WTC11 (cell line): ENCODE results near the gene CLDN9. TPM values are rescaled to one million over a fixed set of nuclear protein-coding genes. Genes with fewer than 3 reads are reported as not detected.

Experiments
- ATAC-seq: fragments of 200-7000 bp; cut with Tn5 transposase; 2 replicates; pipeline ENCODE4 v1.10.0; 2021; ENCODE audit warnings: mild to moderate bottlenecking, moderate library complexity
- CTCF ChIA-PET: fragments of 300-600 bp; sonication (Branson Sonifier 250); formaldehyde crosslinking; loops from one replicate; lab custom pipeline; 2021; ENCODE audit warnings: antibody characterized with exemption; lab: Charles Lee
- POLR2A ChIA-PET: fragments of 350-600 bp; sonication (Branson Sonifier 250); formaldehyde crosslinking; loops from one replicate; lab custom pipeline; 2021; ENCODE audit warnings: antibody characterized with exemption; lab: Charles Lee
- DNase-seq: peaks from one replicate; pipeline ENCODE4 v3.0.0; 2021; ENCODE audit warnings: low spot score
- H3K27ac Mint-ChIP-seq: 2 replicates; pipeline ENCODE4 v1.8.0; 2021; ENCODE audit warnings: mixed read lengths
- H3K27me3 Mint-ChIP-seq: 2 replicates; pipeline ENCODE4 v1.8.0; 2021; ENCODE audit warnings: low read depth, mild to moderate bottlenecking, moderate library complexity, mixed read lengths
- H3K36me3 Mint-ChIP-seq: 2 replicates; pipeline ENCODE4 v1.8.0; 2021; ENCODE audit warnings: mixed read lengths
- H3K4me1 Mint-ChIP-seq: 2 replicates; pipeline ENCODE4 v1.8.0; 2022; ENCODE audit warnings: mixed read lengths
- H3K4me3 Mint-ChIP-seq: 2 replicates; pipeline ENCODE4 v1.8.0; 2021; ENCODE audit warnings: mild to moderate bottlenecking, moderate library complexity, mixed read lengths
- H3K9me3 Mint-ChIP-seq: 2 replicates; pipeline ENCODE4 v1.8.0; 2021; ENCODE audit warnings: mixed read lengths
- ELF4 ChIP-seq: sonication (generic); formaldehyde crosslinking; IDR thresholded peaks from 2 replicates; pipeline ENCODE4 v1.8.1; 2022; ENCODE audit warnings: low read depth, mild to moderate bottlenecking, moderate library complexity, missing genetic modification reagents
- ERG ChIP-seq: fragments of 250-450 bp; sonication (Bioruptor Pico); IDR thresholded peaks from 2 replicates; pipeline ENCODE4 v1.8.0; 2021; ENCODE audit warnings: mild to moderate bottlenecking
- ESRRA ChIP-seq: sonication (generic); formaldehyde crosslinking; IDR thresholded peaks from 2 replicates; pipeline ENCODE4 v1.8.1; 2022; ENCODE audit warnings: mild to moderate bottlenecking, missing genetic modification reagents, borderline replicate concordance
- FOXP1 ChIP-seq: sonication (generic); formaldehyde crosslinking; IDR thresholded peaks from 2 replicates; pipeline ENCODE4 v1.8.0; 2022; ENCODE audit warnings: missing genetic modification reagents, mild to moderate bottlenecking, moderate library complexity, borderline replicate concordance
- HMGA2 ChIP-seq: fragments of 250-450 bp; sonication (Bioruptor Pico); IDR thresholded peaks from 2 replicates; pipeline ENCODE4 v1.4.0; 2021; ENCODE audit warnings: mild to moderate bottlenecking, moderate library complexity
- HMGXB4 ChIP-seq: sonication (generic); formaldehyde crosslinking; IDR thresholded peaks from 2 replicates; pipeline ENCODE4 v1.8.1; 2023; ENCODE audit warnings: mild to moderate bottlenecking, moderate library complexity, missing genetic modification reagents
- IRF2 ChIP-seq: sonication (generic); formaldehyde crosslinking; IDR thresholded peaks from 2 replicates; pipeline ENCODE4 v1.8.0; 2022; ENCODE audit warnings: low read depth, missing genetic modification reagents, borderline replicate concordance
- KAT7 ChIP-seq: sonication (generic); formaldehyde crosslinking; IDR thresholded peaks from 2 replicates; pipeline ENCODE4 v1.8.1; 2023; ENCODE audit warnings: missing genetic modification reagents, mild to moderate bottlenecking, borderline replicate concordance
- NFATC4 ChIP-seq: fragments of 250-450 bp; sonication (Bioruptor Pico); IDR thresholded peaks from 2 replicates; pipeline ENCODE4 v1.9.0; 2021; ENCODE audit warnings: mild to moderate bottlenecking
- NR2C2 ChIP-seq: sonication (generic); formaldehyde crosslinking; IDR thresholded peaks from 2 replicates; pipeline ENCODE4 v1.8.0; 2022; ENCODE audit warnings: mild to moderate bottlenecking, missing genetic modification reagents
- NR3C1 ChIP-seq: sonication (generic); formaldehyde crosslinking; conservative IDR thresholded peaks from 2 replicates; pipeline ENCODE4 v1.8.1; 2023; ENCODE audit warnings: low read depth, mild to moderate bottlenecking, missing genetic modification reagents
- OVOL2 ChIP-seq: fragments of 250-450 bp; sonication (Bioruptor Pico); IDR thresholded peaks from 2 replicates; pipeline ENCODE4 v1.9.0; 2021; ENCODE audit warnings: mild to moderate bottlenecking, borderline replicate concordance
- SMAD3 ChIP-seq: sonication (generic); formaldehyde crosslinking; IDR thresholded peaks from 2 replicates; pipeline ENCODE4 v1.8.0; 2022; ENCODE audit warnings: missing genetic modification reagents, mild to moderate bottlenecking, borderline replicate concordance
- TEAD1 ChIP-seq: sonication (generic); formaldehyde crosslinking; IDR thresholded peaks from 2 replicates; pipeline ENCODE4 v1.8.0; 2022; ENCODE audit warnings: mild to moderate bottlenecking, missing genetic modification reagents
- TEAD4 ChIP-seq: sonication (generic); formaldehyde crosslinking; IDR thresholded peaks from 2 replicates; pipeline ENCODE4 v1.8.0; 2022; ENCODE audit warnings: mild to moderate bottlenecking, missing genetic modification reagents
- TP53 ChIP-seq: sonication (generic); formaldehyde crosslinking; IDR thresholded peaks from 2 replicates; pipeline ENCODE4 v1.8.1; 2023; ENCODE audit warnings: mild to moderate bottlenecking, missing genetic modification reagents
- ZNF121 ChIP-seq: sonication (generic); formaldehyde crosslinking; IDR thresholded peaks from 2 replicates; pipeline ENCODE4 v1.8.0; 2023; ENCODE audit warnings: missing genetic modification reagents
- ZNF423 ChIP-seq: fragments of 250-450 bp; sonication (Bioruptor Pico); IDR thresholded peaks from 2 replicates; pipeline ENCODE4 v2.1.2; 2022; ENCODE audit warnings: mild to moderate bottlenecking, moderate library complexity
- ZNF532 ChIP-seq: fragments of 250-450 bp; sonication (Bioruptor Pico); IDR thresholded peaks from 2 replicates; pipeline ENCODE4 v1.9.0; 2021; ENCODE audit warnings: mild to moderate bottlenecking, borderline replicate concordance
- total RNA-seq: library from RNA; stranded (reverse); gene quantifications from 3 replicates; pipeline ENCODE4 v1.2.3, GENCODE V29; 2021
- TF ChIP-seq, protein P1 (sequence below): sonication (generic); formaldehyde crosslinking; IDR thresholded peaks from 2 replicates; pipeline ENCODE4 v1.8.0; 2022; ENCODE audit warnings: mild to moderate bottlenecking, missing genetic modification reagents

CLDN9 gene
- total RNA-seq, 1 experiment from 2014 or later = 0.92 TPM

DNA sequence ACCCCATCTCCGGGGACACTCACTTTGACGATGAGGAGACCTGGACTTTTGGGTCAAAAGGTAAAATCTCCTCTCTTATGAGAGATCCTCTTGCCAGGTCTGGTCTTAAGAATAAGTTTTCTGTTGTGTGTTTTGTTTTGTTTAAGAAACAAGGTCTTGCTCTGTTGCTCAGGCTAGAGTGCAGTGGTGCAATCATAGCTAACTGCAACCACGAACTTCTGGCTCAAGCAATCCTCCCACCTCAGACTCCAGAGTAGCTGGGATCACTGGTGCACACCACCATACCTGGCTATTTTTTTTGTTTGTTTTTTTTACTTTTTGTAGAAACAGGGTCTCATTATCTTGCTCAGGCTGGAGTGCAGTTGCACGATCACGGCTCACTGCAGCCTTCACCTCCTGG, 37.8 kb downstream of the CLDN9 start (continued):
- no peak for TF ChIP-seq ZNF532 (CRISPR knock-in tag)
- TF ChIP-seq NR3C1 (CRISPR knock-in tag) = no peak
- TF ChIP-seq ESRRA = no peak
- no peak for TF ChIP-seq KAT7
- TF ChIP-seq TEAD1 = no peak

GRCh38 chr16:3051009-3051408, 38.3 kb downstream of the CLDN9 start:
- peaks cover 24% of the 10 kb centered on the region for H3K27me3 Mint-ChIP-seq
- H3K36me3 Mint-ChIP-seq = peaks cover 18% of the 10 kb centered on the region
- POLR2A ChIA-PET = interaction anchor here (0.7 kb wide), 1 partner anchor 37 kb away, joined by 3 read pairs; no protein-coding TSS in a partner anchor
- no peak for ATAC-seq
- H3K9me3 Mint-ChIP-seq = 0 out of 2 replicates have a peak, but pooled peaks cover 6% of the 10 kb centered on the region
- peaks cover 23% of the 10 kb centered on the region for H3K4me1 Mint-ChIP-seq
- TF ChIP-seq IRF2 (CRISPR knock-in tag) (no peak), ZNF423 (CRISPR knock-in tag) (no peak), TP53 (CRISPR knock-in tag) (no peak), TEAD4 (no peak), SMAD3 (CRISPR knock-in tag) (no peak), ZNF532 (CRISPR knock-in tag) (no peak), NR2C2 (CRISPR knock-in tag) (no peak), HMGA2 (CRISPR knock-in tag) (no peak), HMGXB4 (CRISPR knock-in tag) (no peak), NFATC4 (CRISPR knock-in tag) (no peak), ERG (CRISPR knock-in tag) (no peak), OVOL2 (CRISPR knock-in tag) (no peak), ZNF121 (CRISPR knock-in tag) (no peak), NR3C1 (CRISPR knock-in tag) (no peak), FOXP1 (no peak), ELF4 (CRISPR knock-in tag) (no peak)
- TF ChIP-seq, protein P1, sequence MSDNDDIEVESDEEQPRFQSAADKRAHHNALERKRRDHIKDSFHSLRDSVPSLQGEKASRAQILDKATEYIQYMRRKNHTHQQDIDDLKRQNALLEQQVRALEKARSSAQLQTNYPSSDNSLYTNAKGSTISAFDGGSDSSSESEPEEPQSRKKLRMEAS (CRISPR knock-in tag) = no peak
- DNase-seq = no peak
- no peak overlapping the region for H3K4me3 Mint-ChIP-seq
- H3K27ac Mint-ChIP-seq = no peak overlapping the region
- CTCF ChIA-PET = interaction anchor here (5.2 to 5.8 kb wide), 2 partner anchors 8 to 19 kb away, joined by 59 to 86 read pairs; no protein-coding TSS in a partner anchor
